ENCODE measurements around the gene HMCN2.

Gene HMCN2

DNA sequence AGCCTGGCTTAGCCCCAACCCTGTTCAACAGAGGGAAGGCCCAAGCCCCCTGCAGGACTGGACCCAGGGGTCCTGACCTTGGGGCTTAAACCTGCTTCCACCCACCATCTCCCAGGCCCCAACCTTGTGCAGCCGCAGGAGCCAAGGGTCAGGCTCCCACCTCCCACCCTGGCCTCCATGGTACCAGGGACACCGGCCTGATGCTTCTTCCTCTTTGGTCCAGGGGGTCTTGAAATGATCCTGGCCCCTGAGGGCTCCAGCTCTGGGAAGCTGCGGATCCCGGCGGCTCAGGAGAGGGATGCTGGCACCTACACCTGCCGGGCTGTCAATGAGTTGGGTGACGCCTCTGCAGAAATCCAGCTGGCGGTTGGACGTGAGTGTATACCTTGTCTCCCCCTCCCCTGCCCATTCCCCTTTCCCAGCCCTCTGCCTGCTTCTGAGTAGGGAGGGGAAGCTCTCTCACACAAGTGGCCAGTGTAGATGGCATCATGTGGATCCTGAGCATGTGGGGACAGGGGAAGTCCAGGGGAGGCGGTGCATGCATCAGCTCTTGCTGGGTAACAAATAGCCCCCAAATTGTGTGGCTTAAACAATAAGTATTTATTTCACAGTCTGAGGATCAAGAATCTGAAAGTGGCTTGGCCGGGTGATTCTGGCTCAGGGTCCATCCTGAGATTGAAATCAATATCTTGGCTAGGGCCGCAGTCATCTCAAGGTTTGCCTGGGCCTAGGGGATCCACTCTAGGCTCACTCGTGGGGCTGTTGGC lies 44.3 kb downstream of the HMCN2 start:
- DNase-seq: no peak

DNA sequence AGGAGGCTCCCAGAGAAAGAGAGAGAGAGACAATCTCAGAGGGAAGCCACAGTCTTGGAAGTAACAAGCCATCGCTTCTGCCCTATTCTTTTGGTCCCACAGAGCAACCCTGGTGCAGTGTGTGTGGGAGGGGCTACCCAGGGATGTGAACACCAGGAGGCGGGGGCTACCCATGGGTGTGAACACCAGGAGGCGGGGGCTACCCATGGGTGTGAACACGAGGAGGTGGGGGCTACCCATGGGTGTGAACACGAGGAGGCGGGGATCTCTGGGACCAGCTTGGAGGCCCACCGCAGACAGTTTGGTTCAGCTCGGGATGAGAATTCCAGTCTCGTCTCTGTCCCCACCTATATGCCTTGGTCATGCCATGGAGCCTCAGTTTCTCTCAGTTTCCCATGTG lies 44.9 kb downstream of the HMCN2 start:
- no peak for DNase-seq

DNA sequence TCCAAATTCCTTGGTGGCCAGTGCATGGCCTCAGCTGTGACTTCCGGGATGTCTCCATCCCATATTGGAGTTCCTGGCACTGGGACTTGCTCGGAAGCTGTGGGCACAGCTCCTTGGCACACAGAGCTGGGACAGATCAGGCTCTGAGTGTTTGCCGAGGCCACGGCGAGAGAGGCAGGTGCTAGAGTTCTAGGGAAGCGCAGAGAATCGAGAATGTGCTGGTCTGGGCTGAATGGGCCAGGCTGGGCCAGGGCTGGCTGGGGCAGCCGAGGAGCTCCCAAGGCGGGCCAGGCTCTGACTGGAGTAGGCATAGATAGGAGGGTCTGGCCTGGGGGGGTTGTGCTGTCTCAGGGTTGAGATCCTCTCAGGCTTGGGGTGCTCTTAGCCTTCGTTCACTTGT lies 45.4 kb downstream of the HMCN2 start:
- DNase-seq: no peak

DNA sequence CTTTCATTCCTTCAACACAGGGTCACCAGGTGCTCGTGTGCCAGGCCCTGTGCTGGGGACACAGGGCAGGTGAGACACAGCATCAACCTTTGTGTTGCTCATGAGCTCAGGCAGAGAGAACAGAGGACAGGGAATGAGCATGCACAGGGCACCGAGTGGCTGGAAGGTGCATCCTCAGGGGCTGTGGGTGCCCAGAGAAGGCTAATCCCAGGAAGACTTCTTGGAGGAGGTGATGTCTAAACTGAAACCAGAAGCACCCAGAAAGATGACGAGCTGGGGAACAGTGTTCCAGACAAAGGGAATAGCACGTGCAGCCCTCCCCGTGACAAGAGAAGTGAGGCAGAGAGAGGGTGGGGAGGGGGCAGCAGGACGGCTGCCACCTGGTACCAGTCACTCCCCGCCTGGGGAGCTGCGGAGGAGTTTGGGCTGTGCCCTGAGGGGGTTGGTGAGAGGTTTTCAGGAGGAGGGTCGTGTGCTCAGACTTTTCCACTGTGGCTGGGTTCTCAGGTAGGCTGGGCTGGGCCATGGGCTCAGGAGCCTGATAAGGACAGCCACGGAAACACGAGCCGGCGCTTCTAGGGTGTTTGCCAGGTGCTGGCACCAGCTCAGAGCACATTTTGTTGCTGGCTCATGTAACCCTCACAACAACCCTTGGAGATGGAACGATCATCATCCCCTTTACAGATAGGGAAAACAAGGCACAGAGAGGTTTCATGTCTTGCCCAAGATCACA lies 46.0 kb downstream of the HMCN2 start:
- DNase-seq: no peak

DNA sequence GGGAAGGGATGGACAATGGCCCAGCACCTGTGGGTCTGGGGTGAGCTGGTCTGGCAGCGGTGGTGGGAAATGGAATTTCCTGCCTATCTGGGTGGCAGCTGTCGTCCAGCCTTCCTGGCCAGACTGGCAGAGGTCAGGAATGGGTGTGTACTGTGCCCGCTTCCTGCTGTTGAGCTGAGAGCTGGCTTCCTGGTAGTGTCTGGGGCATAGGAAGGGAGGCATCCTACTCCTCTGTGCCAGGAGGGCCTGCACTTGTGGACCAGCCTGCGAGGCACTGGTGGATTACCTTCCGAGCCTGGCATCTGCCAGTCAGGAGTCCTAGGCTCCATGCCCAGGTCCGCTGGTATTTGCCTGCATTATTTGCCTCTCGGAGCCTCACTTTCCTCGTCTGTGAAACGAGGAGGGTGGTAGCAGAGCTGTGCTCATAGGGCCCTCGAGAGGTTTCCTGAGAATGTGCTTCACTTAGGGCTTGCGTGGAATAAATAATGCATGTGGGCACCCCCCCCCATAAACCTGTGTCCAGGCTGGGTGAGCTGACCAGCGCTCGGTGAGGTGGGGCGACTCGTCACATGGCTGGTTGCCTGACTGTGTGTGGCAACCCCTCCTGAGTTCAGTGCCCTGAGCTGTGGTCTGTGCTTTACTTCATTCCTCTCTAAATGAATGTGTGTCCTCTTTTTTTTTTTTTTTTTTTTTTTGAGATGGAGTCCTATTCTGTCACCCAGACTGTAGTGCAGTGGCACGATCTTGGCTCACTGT lies 47.7 kb downstream of the HMCN2 start:
- no peak for DNase-seq

DNA sequence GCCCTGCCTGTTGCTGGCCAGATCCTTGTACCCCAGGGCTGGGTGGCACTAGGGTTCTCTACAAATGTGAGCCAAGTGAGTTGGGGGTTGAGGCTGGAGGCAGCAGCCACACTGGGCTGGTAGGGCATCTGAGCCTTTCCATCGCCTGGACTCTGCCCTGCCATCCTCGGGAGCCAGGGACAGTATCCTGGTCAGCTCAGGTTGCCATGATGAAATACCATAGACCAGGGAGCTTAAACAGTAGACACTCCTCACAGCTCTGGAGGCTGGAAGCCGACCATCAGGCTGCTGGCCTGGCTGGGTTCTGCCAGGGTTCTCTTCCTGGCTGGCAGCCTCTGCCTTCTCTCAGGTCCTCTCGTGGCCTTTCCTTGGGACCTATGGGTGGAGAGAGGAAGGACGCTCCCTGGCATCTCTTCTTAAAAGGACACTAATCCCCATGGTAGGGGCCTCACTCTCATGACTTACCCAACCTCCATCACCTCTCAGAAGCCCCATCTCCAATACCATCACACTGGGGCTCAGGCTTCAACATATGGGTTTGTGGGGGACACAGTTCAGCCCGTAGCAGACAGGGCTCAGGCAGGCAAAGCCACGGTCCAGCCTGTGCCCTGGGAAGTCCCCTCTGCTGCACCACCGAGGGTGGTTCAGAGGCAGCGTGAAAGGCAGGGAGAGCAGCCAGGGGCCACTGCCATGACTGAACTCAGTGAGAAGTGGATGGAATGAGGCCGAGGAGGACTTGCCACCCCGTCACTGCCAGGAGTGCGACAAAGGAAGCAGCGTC lies 50.1 kb downstream of the HMCN2 start:
- no peak for DNase-seq

DNA sequence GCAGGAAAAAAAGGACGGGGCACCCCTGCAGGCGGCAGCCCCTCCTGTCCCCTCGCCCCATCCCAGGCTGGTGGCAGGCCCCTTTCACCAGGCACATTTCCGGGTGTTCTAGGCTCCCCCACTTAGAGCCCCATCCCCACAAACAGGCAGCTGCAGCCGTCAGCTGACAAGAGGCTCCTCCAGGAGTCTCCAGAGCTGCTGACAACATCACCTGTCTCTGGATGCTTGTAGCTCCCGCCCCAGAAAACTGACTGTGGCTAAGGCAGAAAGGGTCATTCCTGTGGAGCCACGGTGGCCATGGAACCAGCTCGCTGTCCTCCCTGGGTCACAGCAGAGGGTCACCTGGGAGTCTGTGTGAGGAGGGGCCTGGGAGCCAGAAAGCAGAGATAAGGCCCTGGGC lies 50.9 kb downstream of the HMCN2 start:
- DNase-seq: no peak

DNA sequence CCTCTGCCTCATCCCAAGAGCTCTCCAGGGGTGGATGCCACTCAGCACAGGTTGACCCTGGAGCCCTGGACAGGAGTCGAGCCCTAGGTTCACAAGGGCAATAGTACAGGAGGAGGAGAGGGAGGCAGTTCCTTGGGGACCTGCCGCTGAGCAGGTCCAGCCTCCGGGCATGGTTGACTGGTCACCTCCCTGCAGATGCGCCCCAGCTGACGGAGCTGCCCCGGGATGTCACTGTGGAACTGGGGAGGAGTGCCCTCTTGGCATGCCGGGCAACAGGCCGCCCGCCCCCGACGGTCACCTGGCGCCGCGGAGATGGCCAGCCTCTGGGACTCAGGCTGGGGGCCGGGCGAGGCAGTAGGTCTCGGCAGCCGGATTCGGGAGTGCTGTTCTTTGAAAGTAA lies 53.7 kb downstream of the HMCN2 start:
- DNase-seq: no peak

DNA sequence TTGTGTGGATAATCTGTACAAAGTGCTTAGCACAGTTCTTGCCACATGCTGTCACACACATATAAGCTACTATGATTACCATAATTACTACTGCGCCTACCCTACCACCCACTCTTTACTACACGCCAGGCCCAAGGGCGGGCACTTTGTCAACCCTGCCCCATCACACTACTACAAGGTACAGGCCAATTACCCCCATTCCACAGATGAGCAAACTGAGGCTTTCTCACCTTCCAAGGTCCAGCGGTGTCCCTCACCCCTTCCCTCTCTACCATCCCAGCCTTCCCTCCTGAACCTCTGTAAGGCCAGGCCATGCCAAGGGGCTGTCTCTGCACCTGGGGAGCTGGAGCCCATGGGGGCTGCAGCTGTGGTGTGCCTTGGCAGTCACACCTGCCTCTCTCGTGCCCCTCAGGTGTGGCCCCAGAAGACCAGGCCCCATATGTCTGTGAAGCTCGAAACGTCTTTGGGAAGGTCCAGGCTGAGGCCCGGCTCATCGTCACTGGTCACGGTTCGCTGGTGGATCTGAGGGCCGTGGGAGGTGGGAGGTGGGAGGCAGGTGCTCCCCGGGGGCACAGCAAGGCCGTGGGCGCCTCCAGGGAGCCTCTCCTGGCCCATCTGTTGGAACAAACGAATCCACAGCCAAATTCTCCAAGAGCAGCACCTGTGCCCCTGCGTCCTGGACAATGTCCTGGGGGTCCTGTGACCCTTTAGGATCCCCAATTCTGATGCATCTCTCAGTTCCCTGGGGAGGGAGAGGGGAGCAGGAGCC lies 54.6 kb downstream of the HMCN2 start:
- no peak for DNase-seq

DNA sequence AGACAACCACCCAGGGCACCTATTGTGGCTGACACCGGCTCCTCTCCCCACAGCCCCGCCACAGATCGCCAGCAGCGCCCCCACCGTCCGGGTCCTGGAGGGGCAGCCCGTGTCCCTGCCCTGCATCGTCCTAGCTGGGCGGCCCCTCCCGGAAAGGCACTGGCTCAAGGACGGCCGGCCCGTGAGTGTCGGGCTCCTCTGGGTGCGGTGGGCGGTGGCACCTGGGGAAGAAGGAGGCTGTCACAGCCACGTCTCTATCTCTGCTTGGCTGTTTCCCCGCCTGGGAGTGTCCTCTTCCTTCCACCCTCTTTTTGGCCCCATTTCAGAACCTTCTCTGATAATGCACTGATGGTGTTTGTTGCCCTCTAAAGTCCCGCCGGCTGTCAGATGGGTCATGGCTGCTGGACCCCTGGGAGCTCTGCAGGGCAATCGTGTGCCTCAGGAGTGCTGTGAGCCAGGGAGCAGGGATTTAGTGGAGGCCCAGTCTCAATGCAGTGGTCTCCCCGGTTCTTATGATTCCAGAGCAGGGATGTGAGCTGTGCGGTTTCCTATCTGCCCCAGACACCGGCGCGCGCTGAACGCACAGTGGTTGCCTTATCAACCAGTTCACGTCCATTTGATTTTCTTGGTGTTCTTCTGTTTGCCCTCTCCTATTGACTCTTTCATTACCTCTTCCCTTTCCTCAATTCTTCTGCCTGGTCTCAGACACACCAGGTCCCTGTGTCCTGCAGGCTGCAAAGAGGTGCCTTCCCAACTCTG lies 55.3 kb downstream of the HMCN2 start:
- DNase-seq: no peak

DNA sequence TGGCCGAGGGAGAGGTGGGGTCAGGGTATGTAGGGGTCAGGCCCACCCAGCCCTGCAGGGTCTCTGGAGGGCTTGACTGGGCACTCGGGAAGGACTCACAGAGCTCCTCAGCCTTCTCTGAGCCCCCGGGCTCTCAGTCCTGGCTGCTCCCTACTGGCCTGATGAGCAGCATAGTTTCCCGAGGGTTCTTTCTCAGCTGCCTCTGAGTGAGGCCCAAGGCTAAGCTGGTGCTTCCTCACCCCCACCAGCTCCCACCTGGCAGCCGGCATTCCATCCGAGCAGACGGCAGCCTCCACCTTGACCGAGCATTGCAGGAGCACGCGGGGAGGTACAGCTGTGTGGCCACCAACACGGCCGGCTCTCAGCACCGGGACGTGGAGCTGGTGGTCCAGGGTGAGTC lies 56.0 kb downstream of the HMCN2 start:
- no peak for DNase-seq

DNA sequence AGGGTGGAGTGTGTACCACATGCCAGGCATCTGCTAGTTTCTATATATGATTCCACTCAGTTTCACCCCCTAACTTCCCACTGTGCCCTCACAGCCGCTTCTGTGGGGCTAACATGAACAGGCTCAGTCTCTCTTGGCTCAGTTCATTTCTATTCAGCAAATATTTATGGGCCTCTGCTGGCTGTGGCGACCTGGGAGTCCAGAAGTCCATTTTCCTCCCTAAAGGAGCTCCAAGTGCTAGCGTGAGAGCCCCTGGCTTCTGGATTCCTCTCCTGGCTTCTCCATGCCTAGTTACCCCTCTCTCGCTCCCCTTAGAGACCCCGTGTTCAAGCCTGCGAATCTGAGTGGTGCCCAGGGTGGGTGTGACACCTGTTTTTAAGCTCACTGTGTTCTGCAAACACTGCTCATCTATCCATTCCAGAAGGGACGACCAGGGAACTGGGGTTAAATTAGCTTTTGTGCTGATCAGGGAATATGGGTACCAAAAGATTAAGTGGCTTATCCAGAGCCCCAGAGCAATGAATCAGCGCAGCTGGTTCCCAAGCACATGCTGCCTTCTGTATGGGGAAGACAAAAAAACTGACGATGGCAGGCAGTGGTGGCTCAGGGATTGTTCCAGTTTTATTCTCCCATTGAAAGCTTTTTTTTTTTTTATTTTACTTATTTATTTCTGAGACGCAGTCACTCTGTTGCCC lies 57.6 kb downstream of the HMCN2 start:
- no peak for DNase-seq

DNA sequence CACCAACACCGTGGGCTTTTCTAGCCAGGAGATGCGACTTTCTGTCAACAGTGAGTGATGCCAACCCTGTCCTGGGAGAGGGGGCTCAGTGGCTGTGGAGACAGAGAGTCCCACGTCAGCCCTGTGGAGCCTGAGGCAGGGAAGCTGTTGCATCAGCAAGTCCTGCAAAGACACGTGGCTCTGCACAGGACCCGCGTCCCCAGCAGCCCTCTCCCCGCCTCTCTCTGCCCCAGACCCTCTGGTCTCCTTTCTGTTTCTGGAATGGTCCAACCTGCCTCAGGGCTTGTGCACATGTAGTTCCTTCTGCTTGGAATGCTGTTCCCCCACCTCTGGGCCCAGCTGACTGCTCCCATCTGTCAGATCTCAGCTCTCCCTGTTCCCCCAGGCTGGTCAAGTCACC lies 60.4 kb downstream of the HMCN2 start:
- DNase-seq: no peak

DNA sequence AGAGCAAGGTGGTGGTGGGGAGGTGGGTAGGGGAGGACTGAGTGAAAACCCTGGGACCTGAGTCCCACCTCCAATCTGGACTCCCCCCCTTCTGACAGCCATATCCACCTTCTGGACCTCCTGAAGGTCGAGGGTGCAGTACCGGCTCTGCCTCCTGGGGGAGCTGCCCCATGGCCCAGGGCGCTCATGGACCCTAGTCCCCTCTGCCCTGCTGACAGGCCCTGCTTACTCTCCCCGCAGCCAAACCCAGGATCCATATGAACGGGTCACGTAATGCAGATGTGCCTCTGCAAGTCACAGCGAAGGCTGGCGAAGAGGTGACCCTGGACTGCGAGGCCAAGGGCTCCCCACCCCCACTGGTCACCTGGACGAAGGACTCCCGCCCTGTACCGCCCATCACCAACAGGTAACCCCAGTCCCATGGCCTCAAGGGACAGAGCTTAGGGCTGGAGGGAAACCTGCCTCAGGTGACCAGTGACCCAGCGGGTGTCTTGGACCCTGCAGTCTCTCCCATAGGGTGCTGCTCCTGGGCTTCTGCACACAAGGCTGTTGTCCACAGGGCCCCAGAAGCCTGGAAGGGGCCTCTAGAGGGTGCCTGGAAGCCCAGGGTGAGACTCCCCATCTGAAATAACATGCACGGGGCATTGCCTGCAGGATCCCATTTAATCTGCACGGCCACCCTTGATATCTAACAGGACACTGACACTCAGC lies 61.7 kb downstream of the HMCN2 start:
- DNase-seq: no peak

DNA sequence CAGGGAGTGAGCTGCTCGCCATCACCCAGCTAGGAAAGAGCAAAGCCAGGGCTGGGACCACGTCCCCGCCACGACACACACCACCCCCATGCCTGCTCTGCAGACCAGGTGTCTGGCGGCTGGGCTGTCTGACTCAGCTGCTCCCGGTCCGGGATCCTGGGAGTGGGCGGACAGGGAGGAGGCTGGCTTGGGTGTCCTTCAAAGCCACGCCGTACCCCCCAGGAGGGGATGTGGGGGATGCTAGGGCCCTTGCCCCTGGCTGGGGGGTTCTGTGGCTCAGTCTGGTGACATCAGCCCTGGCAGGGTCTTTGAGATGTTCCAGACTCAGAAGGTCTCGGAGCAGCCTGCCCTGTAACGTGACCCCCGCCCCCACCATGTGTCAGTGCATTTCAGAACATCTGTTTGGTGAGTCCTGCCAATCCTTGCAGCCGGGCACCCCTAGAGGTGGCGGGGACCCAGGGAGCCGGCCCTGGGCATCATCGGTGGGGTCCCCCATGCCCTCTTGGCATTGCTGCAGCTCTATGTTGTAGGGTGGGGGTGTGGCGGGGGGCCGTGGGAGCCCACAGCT lies 62.3 kb downstream of the HMCN2 start:
- no peak for DNase-seq

DNA sequence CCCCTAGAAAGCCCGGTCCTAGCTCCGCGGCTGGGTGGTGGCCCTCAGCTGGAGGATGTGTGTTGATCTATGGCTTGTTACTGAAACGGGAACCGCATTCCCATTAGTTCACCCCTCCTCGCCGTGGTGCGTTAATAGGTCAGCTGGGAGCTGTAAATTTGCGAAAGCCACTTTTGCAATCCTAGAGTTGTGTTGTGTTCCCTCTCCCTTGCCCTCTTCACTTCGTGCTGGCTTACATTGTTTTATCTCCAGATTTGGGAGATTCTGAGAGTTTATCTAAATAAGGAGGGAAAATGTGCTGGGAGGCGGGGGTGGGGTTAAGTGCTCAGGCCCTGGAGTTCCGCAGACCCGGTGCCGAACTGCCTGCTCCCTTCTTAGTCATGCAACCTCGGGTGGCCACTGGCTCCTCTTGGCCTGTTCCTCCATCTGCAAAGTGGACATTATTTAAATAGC lies 62.8 kb downstream of the HMCN2 start:
- DNase-seq: no peak

DNA sequence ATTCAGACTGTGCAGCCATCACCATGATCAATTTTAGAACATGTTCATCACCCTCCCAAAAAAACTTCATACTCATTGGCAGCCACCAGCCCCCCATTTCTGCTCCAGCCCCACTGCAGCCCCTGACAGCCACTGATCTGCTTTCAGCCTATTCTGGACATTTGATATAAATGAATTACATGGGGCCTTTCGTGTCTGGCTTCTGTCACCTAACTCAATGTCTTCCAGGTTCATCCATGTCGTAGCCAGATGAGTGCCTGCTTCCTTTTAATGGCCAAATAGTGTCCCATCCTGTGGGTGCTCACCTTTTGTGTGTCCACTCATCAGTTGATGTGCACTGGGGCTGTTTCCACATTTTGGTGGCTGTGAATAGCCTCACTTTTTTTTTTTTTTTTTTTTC lies 63.5 kb downstream of the HMCN2 start:
- no peak for DNase-seq

DNA sequence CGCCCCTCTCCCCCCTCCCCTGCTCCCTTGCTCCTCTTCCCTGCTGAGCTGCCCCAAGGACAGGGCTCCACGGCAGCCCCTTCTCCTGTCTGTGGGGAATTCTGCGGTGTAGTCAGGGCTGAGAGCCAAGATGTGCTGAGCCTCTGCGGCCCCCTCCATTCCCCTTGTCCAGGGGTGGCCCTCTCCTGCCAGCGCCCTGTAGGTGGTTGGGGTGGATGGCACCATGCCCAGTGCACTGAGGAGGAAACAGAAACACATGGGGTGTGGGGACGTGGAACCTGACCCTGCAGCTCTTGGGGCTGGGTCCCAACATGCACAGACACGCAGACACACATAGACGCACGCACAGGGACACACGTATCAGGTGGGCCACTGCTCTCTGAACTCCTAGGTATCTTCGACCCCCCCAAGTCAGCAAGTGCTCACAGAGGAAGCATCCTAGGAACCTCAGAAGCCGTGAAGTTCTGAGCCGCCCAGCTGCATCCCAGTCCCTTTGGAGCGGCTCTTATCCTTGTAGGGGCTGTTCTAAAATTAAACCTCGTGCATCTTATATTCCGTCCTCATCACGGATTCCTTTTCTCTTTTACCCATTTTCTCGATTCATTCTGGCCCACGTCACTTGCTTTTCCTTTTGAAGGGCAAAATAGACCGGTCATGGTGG lies 64.8 kb downstream of the HMCN2 start:
- no peak for DNase-seq

DNA sequence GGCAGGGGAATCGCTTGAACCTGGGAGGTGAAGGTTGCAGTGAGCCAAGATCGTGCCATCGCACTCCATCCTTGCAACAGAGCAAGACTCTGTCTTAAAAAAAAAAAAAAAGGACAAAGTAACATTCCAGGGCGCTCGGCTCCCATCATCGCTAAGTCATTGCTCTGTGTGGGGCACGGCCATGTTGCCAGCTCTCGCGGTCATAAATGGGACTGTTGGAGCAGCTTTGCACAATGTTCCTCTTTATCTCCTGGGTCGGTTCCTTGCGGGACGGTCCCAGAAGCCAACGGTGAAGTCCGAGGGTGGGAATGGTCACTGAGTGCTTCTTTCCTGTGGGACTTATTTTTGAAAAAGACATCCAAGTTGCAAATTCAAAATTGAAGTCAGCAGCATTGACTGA lies 65.5 kb downstream of the HMCN2 start:
- DNase-seq: no peak
